ENCODE measurements around the gene KIF18B. TPM values are rescaled to one million over a fixed set of nuclear protein-coding genes. Genes with fewer than 3 reads are reported as not detected.

KIF18B gene
- total and polyA plus RNA-seq, 2 donors (not counting 1 experiment from before 2014, with no cell fraction given): 0.44 to 0.48 TPM

- Histone ChIP-seq H3K4me1 (ENCODE audit: control insufficient read depth in 2 of 2, insufficient read depth in 2 of 2, low read length in 2 of 2) (peaks cover 4 to 7% of the 10 kb centered on the region in 2 donors), H3K4me2 (replicated peaks; ENCODE audit: low read depth, low read length, poor library complexity, severe bottlenecking) (no peak overlapping the region), H3K27ac (ENCODE audit: low read length in 2 of 2) (no peak overlapping the region), H3K36me3 (replicated peaks in 1 of 2; ENCODE audit: control extremely low read depth in 1 of 2, control insufficient read depth in 1 of 2, extremely low read depth in 1 of 2, insufficient read depth in 2 of 2, low read length in 1 of 2) (no peaks in the 10 kb centered on the region), H3K9ac (ENCODE audit: low read length) (no peak overlapping the region), H2AFZ (ENCODE audit: insufficient read depth, low read depth, low read length, poor library complexity, severe bottlenecking) (peak overlapping the region; percentile 33), H3K79me2 (ENCODE audit: control insufficient read depth, insufficient read depth, low read length) (peaks cover 49% of the 10 kb centered on the region), H3K4me3 (ENCODE audit: control extremely low read depth in 1 of 5, extremely low read depth in 1 of 5, insufficient read depth in 1 of 5, low read depth in 2 of 5, low read length in 4 of 5) (no peak overlapping the region), H3K9me3 (ENCODE audit: control extremely low read depth in 1 of 3, control insufficient read depth in 2 of 3, insufficient read depth in 1 of 3, low read length in 2 of 3) (peaks cover 0 to 5% (median 0%) of the 10 kb centered on the region in 3 donors), H3K27me3 (replicated peaks in 1 of 4; ENCODE audit: control extremely low read depth in 1 of 4, control insufficient read depth in 3 of 4, insufficient read depth in 4 of 4, low read length in 3 of 4) (peaks cover 0 to 4% (median 4%) of the 10 kb centered on the region in 4 experiments), H4K20me1 (ENCODE audit: control insufficient read depth, insufficient read depth, low read length, poor library complexity, severe bottlenecking) (no peaks in the 10 kb centered on the region)
- intact Hi-C loops (cut with micrococcal nuclease): no loop called here
- Mint-ChIP-seq H3K4me3 (no peak overlapping the region), H3K27me3 (peaks cover 6% of the 10 kb centered on the region), H3K4me1 (no peaks in the 10 kb centered on the region), H3K27ac (no peak overlapping the region), H3K9me3 (ENCODE audit: insufficient read depth) (peaks cover 3% of the 10 kb centered on the region)
- WGBS (ENCODE audit: insufficient coverage): 100% methylated on average over 1 of the region's 4 CpGs
- ChIA-PET CTCF (no interaction called here), POLR2A (no interaction called here)
- DNase-seq (no peak), ATAC-seq (ENCODE audit: low read depth) (no peak)
- TF ChIP-seq EZH2 (IDR thresholded peaks at IDR 0.05; ENCODE audit: borderline replicate concordance, insufficient read depth, low read depth, low read length, poor library complexity, severe bottlenecking) (no peak), CTCF (IDR thresholded peaks at IDR 0.05) (no peak)
Measured at GRCh38 chr17:44942456-44942855, 5.1 kb downstream of the KIF18B start.

GRCh38 chr17:44941712-44942331 lies 5.8 kb downstream of the KIF18B start:
- no peak for ATAC-seq (ENCODE audit: low read depth)
- Histone ChIP-seq H3K4me1 (ENCODE audit: control insufficient read depth in 2 of 2, insufficient read depth in 2 of 2, low read length in 2 of 2) (peaks cover 0 to under 1% of the 10 kb centered on the region in 2 donors), H3K27me3 (replicated peaks in 1 of 4; ENCODE audit: control extremely low read depth in 1 of 4, control insufficient read depth in 3 of 4, insufficient read depth in 4 of 4, low read length in 3 of 4) (peaks cover 0 to 4% (median 2%) of the 10 kb centered on the region in 4 experiments), H3K4me2 (replicated peaks; ENCODE audit: low read depth, low read length, poor library complexity, severe bottlenecking) (no peak overlapping the region), H3K4me3 (ENCODE audit: control extremely low read depth in 1 of 5, extremely low read depth in 1 of 5, insufficient read depth in 1 of 5, low read depth in 2 of 5, low read length in 4 of 5) (no peak overlapping the region), H3K9ac (ENCODE audit: low read length) (no peak overlapping the region), H3K27ac (ENCODE audit: low read length in 2 of 2) (no peak overlapping the region), H3K79me2 (ENCODE audit: control insufficient read depth, insufficient read depth, low read length) (peaks cover 43% of the 10 kb centered on the region), H3K36me3 (replicated peaks in 1 of 2; ENCODE audit: control extremely low read depth in 1 of 2, control insufficient read depth in 1 of 2, extremely low read depth in 1 of 2, insufficient read depth in 2 of 2, low read length in 1 of 2) (no peaks in the 10 kb centered on the region), H2AFZ (ENCODE audit: insufficient read depth, low read depth, low read length, poor library complexity, severe bottlenecking) (peak overlapping the region; percentile 33), H4K20me1 (ENCODE audit: control insufficient read depth, insufficient read depth, low read length, poor library complexity, severe bottlenecking) (no peaks in the 10 kb centered on the region), H3K9me3 (ENCODE audit: control extremely low read depth in 1 of 3, control insufficient read depth in 2 of 3, insufficient read depth in 1 of 3, low read length in 2 of 3) (peaks cover 0 to 5% (median 0%) of the 10 kb centered on the region in 3 donors)
- TF ChIP-seq CTCF (IDR thresholded peaks at IDR 0.05): no peak
- TF ChIP-seq EZH2 (IDR thresholded peaks at IDR 0.05; ENCODE audit: borderline replicate concordance, insufficient read depth, low read depth, low read length, poor library complexity, severe bottlenecking): no peak
- ChIA-PET CTCF (no interaction called here), POLR2A (no interaction called here)
- Mint-ChIP-seq H3K27me3 (peaks cover 6% of the 10 kb centered on the region), H3K4me3 (no peak overlapping the region), H3K4me1 (no peaks in the 10 kb centered on the region), H3K27ac (no peak overlapping the region), H3K9me3 (ENCODE audit: insufficient read depth) (peaks cover 3% of the 10 kb centered on the region)
- 97% methylated on average over 8 of the region's 9 CpGs for WGBS (ENCODE audit: insufficient coverage)
- no peak for DNase-seq
- intact Hi-C loops (cut with micrococcal nuclease): no loop called here
